Mesendoderm (in vitro differentiated cells): ENCODE measurements around the gene LGR4.

ENCODE experiments used
- DNase-seq: peaks from one replicate; pipeline ENCODE4 v3.0.0; 2013
- H2AK5ac ChIP-seq: 2 replicates; pipeline ENCODE4 v1.6.1; 2013; ENCODE audit warnings: low read length, inconsistent platforms
- H2BK120ac ChIP-seq: 2 replicates; pipeline ENCODE4 v1.6.1; 2013; ENCODE audit warnings: low read depth, mild to moderate bottlenecking, low read length, moderate library complexity, mixed read lengths
- H2BK15ac ChIP-seq: replicated peaks from 2 replicates; pipeline ENCODE4 v1.6.1; 2013; ENCODE audit warnings: low read depth, mild to moderate bottlenecking, moderate library complexity
- H2BK5ac ChIP-seq: 2 replicates; pipeline ENCODE4 v1.6.1; 2013; ENCODE audit warnings: low read length, inconsistent platforms
- H3K18ac ChIP-seq: 2 replicates; pipeline ENCODE4 v1.6.1; 2013; ENCODE audit warnings: mild to moderate bottlenecking, low read length, mixed read lengths
- H3K23ac ChIP-seq: one replicate; pipeline ENCODE4 v1.6.1; 2013; ENCODE audit warnings: low read length
- H3K27ac ChIP-seq: 2 replicates; pipeline ENCODE4 v1.5.1; 2013; ENCODE audit warnings: low read depth, mild to moderate bottlenecking, inconsistent platforms, low read length, moderate library complexity
- H3K27me3 ChIP-seq: 2 replicates; pipeline ENCODE4 v1.6.1; 2013; ENCODE audit warnings: low read length, control low read depth, mild to moderate bottlenecking, inconsistent platforms; ENCODE audit not compliant: insufficient read depth, poor library complexity
- H3K36me3 ChIP-seq: 2 replicates; pipeline ENCODE4 v1.6.1; 2013; ENCODE audit warnings: low read length, inconsistent platforms; ENCODE audit not compliant: control insufficient read depth, insufficient read depth
- H3K4ac ChIP-seq: one replicate; pipeline ENCODE4 v1.6.1; 2013; ENCODE audit warnings: low read depth, mild to moderate bottlenecking, low read length, moderate library complexity
- H3K4me1 ChIP-seq: 2 replicates; pipeline ENCODE4 v1.6.1; 2013; ENCODE audit warnings: low read depth, low read length, inconsistent platforms; ENCODE audit not compliant: control insufficient read depth
- H3K4me2 ChIP-seq: 2 replicates; pipeline ENCODE4 v1.6.1; 2013; ENCODE audit warnings: low read length
- H3K4me3 ChIP-seq: 2 replicates; pipeline ENCODE4 v1.5.1; 2013; ENCODE audit warnings: mild to moderate bottlenecking, low read length
- H3K56ac ChIP-seq: one replicate; pipeline ENCODE4 v1.6.1; 2013; ENCODE audit warnings: low read length
- H3K79me1 ChIP-seq: 2 replicates; pipeline ENCODE4 v1.6.1; 2013; ENCODE audit warnings: low read length, inconsistent platforms
- H3K79me2 ChIP-seq: 2 replicates; pipeline ENCODE4 v1.6.1; 2013; ENCODE audit warnings: mild to moderate bottlenecking, low read length; ENCODE audit not compliant: control insufficient read depth, insufficient read depth
- H3K9ac ChIP-seq: 2 replicates; pipeline ENCODE4 v1.6.1; 2013; ENCODE audit warnings: low read length, inconsistent platforms
- H4K5ac ChIP-seq: one replicate; pipeline ENCODE4 v1.6.1; 2013; ENCODE audit warnings: low read length
- H4K8ac ChIP-seq: one replicate; pipeline ENCODE4 v1.6.1; 2013; ENCODE audit warnings: low read depth, mild to moderate bottlenecking, control low read depth, low read length, moderate library complexity
- WGBS: extraction: QIAGEN DNeasy Blood & Tissue Kit; methylation state at CpG from one replicate; pipeline ENCODE4 v1.1.7; 2013; ENCODE audit warnings: low lambda C conversion rate, missing lambda C conversion rate; ENCODE audit not compliant: insufficient coverage; ENCODE audit errors: extremely low coverage; 5-methylcytosine and 5-hydroxymethylcytosine counted together

The LGR4 gene

GRCh38 chr11:27429761-27430393, 42.7 kb downstream of the LGR4 start:
- H3K18ac ChIP-seq: no peak overlapping the region
- no peaks in the 10 kb centered on the region for H3K27me3 ChIP-seq
- H3K23ac ChIP-seq: no peak overlapping the region
- H3K4me3 ChIP-seq: no peak overlapping the region
- no peak overlapping the region for H3K9ac ChIP-seq
- peaks cover 13% of the 10 kb centered on the region for H3K79me2 ChIP-seq
- no peak overlapping the region for H4K8ac ChIP-seq
- no peak overlapping the region for H2BK15ac ChIP-seq
- DNase-seq: no peak
- peak overlapping the region; percentile 61 for H3K27ac ChIP-seq
- H2BK120ac ChIP-seq: no peak overlapping the region
- H3K4ac ChIP-seq: no peak overlapping the region
- H3K56ac ChIP-seq: peak overlapping the region; percentile 17
- WGBS: no CpG with 5 or more reads among the region's 5 CpGs
- H4K5ac ChIP-seq: no peak overlapping the region
- H3K4me2 ChIP-seq: no peak overlapping the region
- H3K36me3 ChIP-seq: no peaks in the 10 kb centered on the region
- H2AK5ac ChIP-seq: no peak overlapping the region
- H2BK5ac ChIP-seq: no peak overlapping the region
- H3K79me1 ChIP-seq: peaks cover 18% of the 10 kb centered on the region
- peaks cover 10% of the 10 kb centered on the region for H3K4me1 ChIP-seq

DNA sequence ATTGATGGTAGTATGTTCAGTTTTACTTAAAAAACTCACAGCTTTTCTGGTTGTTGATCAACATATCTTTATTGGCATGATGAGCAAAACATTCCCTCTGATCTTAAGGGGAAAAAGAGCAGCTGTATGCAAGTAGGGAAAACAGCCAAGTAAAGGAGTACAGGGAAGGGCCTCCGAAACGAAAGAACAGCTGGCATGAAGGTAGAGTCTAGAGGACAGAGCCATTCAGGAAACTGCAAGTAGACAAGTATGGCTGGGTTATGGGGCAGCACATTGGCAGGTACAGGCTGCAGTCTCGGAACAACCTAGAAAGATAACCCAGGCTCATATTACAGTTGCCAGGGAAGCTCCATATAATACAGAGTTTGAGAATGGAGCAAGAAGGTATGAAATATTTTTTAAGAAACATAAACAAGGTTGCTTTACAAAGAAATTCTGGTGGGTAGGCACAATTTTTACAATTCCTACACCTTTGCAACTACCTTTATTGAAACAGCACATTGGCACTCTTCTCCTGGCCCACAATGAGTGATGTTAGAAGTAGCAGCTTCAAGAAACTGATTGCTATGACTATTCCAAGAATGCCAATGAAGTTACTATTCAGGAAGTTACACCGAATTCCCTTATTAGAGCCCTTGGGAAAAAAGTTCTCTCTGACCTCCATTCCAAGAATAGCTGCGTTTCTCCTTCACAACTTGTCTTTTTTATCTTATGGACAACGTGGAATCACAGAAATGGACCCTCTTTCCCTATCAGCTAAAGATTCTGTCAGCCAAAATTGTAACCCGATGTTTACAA, 45.2 kb downstream of the LGR4 start:
- H3K79me2 ChIP-seq: peaks cover 13% of the 10 kb centered on the region
- H3K4me1 ChIP-seq: peaks cover 10% of the 10 kb centered on the region
- H3K27ac ChIP-seq: no peak overlapping the region
- no peak overlapping the region for H4K5ac ChIP-seq
- H2BK15ac ChIP-seq: no peak overlapping the region
- no peak overlapping the region for H3K4ac ChIP-seq
- no CpG with 5 or more reads among the region's 7 CpGs for WGBS
- H4K8ac ChIP-seq: no peak overlapping the region
- H3K18ac ChIP-seq: no peak overlapping the region
- peaks cover 16% of the 10 kb centered on the region for H3K79me1 ChIP-seq
- H2BK120ac ChIP-seq: no peak overlapping the region
- H2AK5ac ChIP-seq: no peak overlapping the region
- peak overlapping the region; percentile 43 for H3K56ac ChIP-seq
- no peaks in the 10 kb centered on the region for H3K27me3 ChIP-seq
- H3K9ac ChIP-seq: no peak overlapping the region
- H3K4me2 ChIP-seq: no peak overlapping the region
- no peak overlapping the region for H2BK5ac ChIP-seq
- no peaks in the 10 kb centered on the region for H3K36me3 ChIP-seq
- peak; percentile 73 for DNase-seq
- no peak overlapping the region for H3K4me3 ChIP-seq
- no peak overlapping the region for H3K23ac ChIP-seq

DNA sequence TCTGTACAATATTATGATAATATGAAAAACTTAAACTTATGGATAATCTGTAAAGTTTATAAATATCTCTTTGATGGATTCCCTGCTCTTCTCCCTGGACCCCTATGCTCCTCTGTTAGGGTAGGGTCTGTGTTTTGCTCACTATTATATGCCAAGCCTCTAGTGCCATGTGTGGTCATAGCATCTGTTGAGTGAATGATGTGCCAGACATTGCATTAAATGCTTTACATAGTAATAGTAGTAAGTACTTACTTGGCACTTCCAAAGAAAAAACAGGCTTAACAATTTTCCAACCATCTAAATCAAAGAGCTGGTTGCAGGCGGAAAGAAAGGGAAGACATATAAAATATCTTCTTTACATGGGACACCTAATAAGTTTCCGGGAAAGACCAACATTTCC, 46.8 kb downstream of the LGR4 start:
- no peak for DNase-seq
- no peak overlapping the region for H3K4me3 ChIP-seq
- no peak overlapping the region for H2BK15ac ChIP-seq
- peaks cover 6% of the 10 kb centered on the region for H3K79me2 ChIP-seq
- H2BK120ac ChIP-seq: no peak overlapping the region
- peaks cover 13% of the 10 kb centered on the region for H3K79me1 ChIP-seq
- peaks cover 15% of the 10 kb centered on the region for H3K4me1 ChIP-seq
- no peaks in the 10 kb centered on the region for H3K27me3 ChIP-seq
- H3K56ac ChIP-seq: no peak overlapping the region
- H4K5ac ChIP-seq: no peak overlapping the region
- no peak overlapping the region for H2BK5ac ChIP-seq
- no peak overlapping the region for H3K9ac ChIP-seq
- no peak overlapping the region for H3K18ac ChIP-seq
- H4K8ac ChIP-seq: no peak overlapping the region
- H3K23ac ChIP-seq: no peak overlapping the region
- WGBS: no CpG with 5 or more reads among the region's 2 CpGs
- H3K27ac ChIP-seq: no peak overlapping the region
- no peak overlapping the region for H3K4ac ChIP-seq
- H3K4me2 ChIP-seq: no peak overlapping the region
- no peaks in the 10 kb centered on the region for H3K36me3 ChIP-seq
- H2AK5ac ChIP-seq: no peak overlapping the region

GRCh38 chr11:27423125-27423524, 49.5 kb downstream of the LGR4 start:
- no peak overlapping the region for H3K9ac ChIP-seq
- no peak overlapping the region for H3K23ac ChIP-seq
- peaks cover 8% of the 10 kb centered on the region for H3K79me2 ChIP-seq
- DNase-seq: peak; percentile 82
- no peak overlapping the region for H3K27ac ChIP-seq
- H3K4me3 ChIP-seq: no peak overlapping the region
- no peak overlapping the region for H3K4ac ChIP-seq
- no peak overlapping the region for H2BK15ac ChIP-seq
- no peak overlapping the region for H3K18ac ChIP-seq
- no peak overlapping the region for H4K8ac ChIP-seq
- H3K36me3 ChIP-seq: no peaks in the 10 kb centered on the region
- no peak overlapping the region for H3K56ac ChIP-seq
- no peaks in the 10 kb centered on the region for H3K27me3 ChIP-seq
- peaks cover 13% of the 10 kb centered on the region for H3K79me1 ChIP-seq
- H4K5ac ChIP-seq: no peak overlapping the region
- WGBS: no CpG with 5 or more reads among the region's 4 CpGs
- H2BK5ac ChIP-seq: no peak overlapping the region
- no peak overlapping the region for H3K4me2 ChIP-seq
- no peak overlapping the region for H2BK120ac ChIP-seq
- peaks cover 16% of the 10 kb centered on the region for H3K4me1 ChIP-seq
- no peak overlapping the region for H2AK5ac ChIP-seq

- H2BK5ac ChIP-seq: no peak overlapping the region
- H3K9ac ChIP-seq: no peak overlapping the region
- no peak overlapping the region for H2AK5ac ChIP-seq
- no peaks in the 10 kb centered on the region for H3K36me3 ChIP-seq
- H3K79me1 ChIP-seq: peaks cover 13% of the 10 kb centered on the region
- H2BK15ac ChIP-seq: no peak overlapping the region
- no peak overlapping the region for H3K4me3 ChIP-seq
- H3K79me2 ChIP-seq: peaks cover 8% of the 10 kb centered on the region
- H3K4me1 ChIP-seq: peaks cover 12% of the 10 kb centered on the region
- DNase-seq: no peak
- H3K18ac ChIP-seq: no peak overlapping the region
- H3K56ac ChIP-seq: no peak overlapping the region
- no peak overlapping the region for H3K23ac ChIP-seq
- no peak overlapping the region for H4K8ac ChIP-seq
- H3K27ac ChIP-seq: no peak overlapping the region
- no peaks in the 10 kb centered on the region for H3K27me3 ChIP-seq
- H2BK120ac ChIP-seq: no peak overlapping the region
- no peak overlapping the region for H4K5ac ChIP-seq
- WGBS: no CpG with 5 or more reads among the region's 9 CpGs
- H3K4me2 ChIP-seq: no peak overlapping the region
- H3K4ac ChIP-seq: no peak overlapping the region
These were observed 50.6 kb downstream of the LGR4 start for GRCh38 chr11:27421819-27422494.
